Spleen (tissue), 11 donors: ENCODE measurements around the gene TBC1D32. TPM values are rescaled to one million over a fixed set of nuclear protein-coding genes. Genes with fewer than 3 reads are reported as not detected.
"Not testable (repeated sequence)": the region's sequence is repeated elsewhere in the genome, so short reads cannot be mapped to it uniquely, and the experiment has no call there.

Experiments used
- DNase-seq: peaks from one replicate; pipeline ENCODE4 v3.0.0-alpha.2; 2020
- H3K27ac ChIP-seq, 8 donors: fragments of 200-600 bp; sonication (generic) in 7 of 8; 1 replicate in 4 of 8; 2 replicates in 4 of 8; pipeline versions ENCODE4 v1.5.0 to v1.8.0; 2016 to 2021; ENCODE audit warnings: inconsistent platforms in 4 of 8, mild to moderate bottlenecking in 4 of 8, moderate library complexity in 1 of 8
- H3K27me3 ChIP-seq, 7 donors: fragments of 200-600 bp; sonication (generic) in 6 of 7; replicated peaks in 1 of 7; 1 replicate in 4 of 7; 2 replicates in 3 of 7; pipeline versions ENCODE4 v1.5.0 to v1.8.0; 2016 to 2021; ENCODE audit warnings: inconsistent platforms in 3 of 7, mild to moderate bottlenecking in 1 of 7
- H3K36me3 ChIP-seq, 6 donors: fragments of 200-600 bp; sonication (generic) in 5 of 6; 1 replicate in 4 of 6; 2 replicates in 2 of 6; pipeline versions ENCODE4 v1.5.0 to v1.8.0; 2016 to 2021; ENCODE audit warnings: inconsistent platforms in 2 of 6
- H3K4me1 ChIP-seq, 6 donors: fragments of 200-600 bp; sonication (generic) in 5 of 6; 1 replicate in 3 of 6; 2 replicates in 3 of 6; pipeline versions ENCODE4 v1.5.0 to v1.8.0; 2016 to 2021; ENCODE audit warnings: inconsistent platforms in 3 of 6
- H3K4me3 ChIP-seq, 8 donors: fragments of 200-600 bp; sonication (generic) in 7 of 8; 1 replicate in 4 of 8; 2 replicates in 4 of 8; pipeline versions ENCODE4 v1.5.0 to v1.8.0; 2016 to 2021; ENCODE audit warnings: inconsistent platforms in 4 of 8, mild to moderate bottlenecking in 4 of 8, moderate library complexity in 2 of 8
- H3K9me3 ChIP-seq, 8 donors: fragments of 200-600 bp; sonication (generic) in 7 of 8; 1 replicate in 4 of 8; 2 replicates in 4 of 8; pipeline versions ENCODE4 v1.5.0 to v1.8.0; 2016 to 2021; ENCODE audit warnings: inconsistent platforms in 4 of 8
- CTCF ChIP-seq, 11 experiments: fragments of 200-600 bp in 7 of 11; fragments of 450-650 bp in 4 of 11; sonication (generic) in 4 of 11; IDR thresholded peaks in 8 of 11; conservative IDR thresholded peaks in 3 of 11; 1 replicate in 7 of 11; 2 replicates in 4 of 11; pipeline versions ENCODE4 v1.4.0 to v1.8.0; 2016 to 2021; ENCODE audit warnings: antibody characterized with exemption in 11 of 11, inconsistent platforms in 4 of 11, mild to moderate bottlenecking in 1 of 11
- POLR2A ChIP-seq, 3 donors: fragments of 450-650 bp; IDR thresholded peaks; one replicate each; pipeline ENCODE4 v1.5.1; 2017; ENCODE audit warnings: antibody characterized with exemption in 3 of 3, mild to moderate bottlenecking in 1 of 3
- POLR2AphosphoS5 ChIP-seq, 3 donors: sonication (generic); formaldehyde crosslinking; IDR thresholded peaks; one replicate each; pipeline ENCODE4 v1.5.1; 2017; ENCODE audit warnings: antibody characterized with exemption in 3 of 3
- WGBS, 5 donors: extraction: QIAGEN DNeasy Blood & Tissue Kit in 3 of 5; methylation state at CpG; one replicate each; pipeline versions ENCODE4 v1.1.5 to v1.1.7; 2013 to 2018; 5-methylcytosine and 5-hydroxymethylcytosine counted together
- intact Hi-C: fragments of 100-400 bp; cut with DNase I; formaldehyde crosslinking; loops from one replicate; pipeline ENCODE4 v1.15.0; 2023; ENCODE audit warnings: low total_unique reads
- polyA plus RNA-seq, 3 donors: library from polyadenylated mRNA; stranded (reverse); fragments of 200-250 nt; gene quantifications; one replicate each; pipeline ENCODE4 v1.2.1, GENCODE V29; 2013
- total RNA-seq, 7 donors: library from RNA; depleted of rRNA in 3 of 7; stranded (reverse); fragments of >200 nt in 3 of 7; fragmentation: NEBNext Ultra II Directional in 4 of 7; extraction: Animal tissue kit (Norgen Biotek cat#: 25700) in 4 of 7; gene quantifications; one replicate each; pipeline versions ENCODE4 v1.1.0 to v1.2.1, GENCODE V29; 2016 to 2021
- donor health status: healthy with polysubstance abuse.
- donor health status: DM: no; HTN: no; CAD: no; lungs with moderate emphysema.
- donor health status: DM: no; HTN: no; CAD: no.
- donor health status: Bipolar disorder and iron deficiency.
- donor health status: healthy.
- donor health status: DM: no; HTN: no; CAD: no.
- donor health status: DM: yes; HTN: yes; CAD: no.

TBC1D32 gene
- total and polyA plus RNA-seq, 10 donors, result 1.5 to 18.8 (median 12.6) TPM

DNA sequence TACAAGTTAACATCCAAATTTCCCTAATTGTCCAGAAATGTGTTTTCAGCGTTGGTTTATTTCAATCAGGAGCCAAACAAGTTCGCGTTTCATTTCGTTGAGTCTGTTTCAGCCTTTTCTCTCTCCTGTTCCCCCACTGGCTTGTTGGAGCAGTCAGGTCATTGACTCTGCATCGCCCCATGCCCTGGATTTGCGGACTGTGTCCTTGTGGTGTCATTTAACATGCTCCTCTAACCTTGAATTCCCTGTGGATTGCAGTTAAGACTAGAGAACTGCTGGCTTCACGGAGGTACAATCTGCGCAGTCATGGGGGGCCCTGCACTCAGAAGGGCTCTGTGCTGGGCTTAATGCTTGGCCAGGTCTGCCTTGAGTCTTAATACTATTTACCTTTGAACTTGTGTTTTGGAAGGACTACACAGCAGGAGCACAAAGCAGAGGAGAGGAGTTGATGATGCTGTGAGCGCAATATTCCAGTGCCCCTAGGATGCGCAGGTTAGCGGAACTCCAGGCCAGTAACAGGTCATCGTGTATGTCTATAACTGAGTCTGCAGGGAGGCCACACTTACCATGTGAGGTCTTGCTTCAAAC lies 5.5 kb upstream of the TBC1D32 start:
- no peak for TF ChIP-seq POLR2AphosphoS5 (IDR thresholded peaks at IDR 0.05)
- no peak for TF ChIP-seq CTCF (IDR thresholded peaks at IDR 0.05 in 8 of 11, conservative IDR thresholded peaks at IDR 0.05 in 3 of 11)
- TF ChIP-seq POLR2A (IDR thresholded peaks at IDR 0.05), result no peak
- no peaks in the 10 kb centered on the region for H3K9me3 ChIP-seq
- intact Hi-C loops, result no loop called here

GRCh38 chr6:121338956-121339355 lies 4.7 kb upstream of the TBC1D32 start:
- Histone ChIP-seq H3K36me3 (no peaks in the 10 kb centered on the region), H3K27ac (no peak overlapping the region), H3K9me3 (no peaks in the 10 kb centered on the region), H3K27me3 (no peaks in the 10 kb centered on the region), H3K4me3 (no peak overlapping the region), H3K4me1 (peaks cover 0 to 12% (median 5%) of the 10 kb centered on the region in 6 donors)
- no peak for TF ChIP-seq POLR2AphosphoS5 (IDR thresholded peaks at IDR 0.05)
- no peak for TF ChIP-seq POLR2A (IDR thresholded peaks at IDR 0.05)
- no peak for TF ChIP-seq CTCF (IDR thresholded peaks at IDR 0.05 in 8 of 11, conservative IDR thresholded peaks at IDR 0.05 in 3 of 11)
- intact Hi-C loops, result no loop called here
- DNase-seq, result no peak
- WGBS, 5 donors, result 76 to 89% (median 79%) methylated on average over 2 of the region's 2 CpGs

More for the DNA sequence above, 5.5 kb upstream of the TBC1D32 start:
- no peaks in the 10 kb centered on the region for H3K36me3 ChIP-seq
- DNase-seq, result no peak
- 86 to 95% (median 93%) methylated on average over 12 of the region's 12 CpGs for WGBS, 5 donors
- H3K4me3 ChIP-seq, result no peak overlapping the region
- peaks cover 0 to 9% (median 3%) of the 10 kb centered on the region in 6 donors for H3K4me1 ChIP-seq
- no peak overlapping the region for H3K27ac ChIP-seq
- H3K27me3 ChIP-seq, result no peaks in the 10 kb centered on the region

GRCh38 chr6:121338366-121338765 lies 4.1 kb upstream of the TBC1D32 start:
- Histone ChIP-seq H3K27me3 (no peaks in the 10 kb centered on the region), H3K27ac (no peak overlapping the region), H3K9me3 (no peaks in the 10 kb centered on the region), H3K4me1 (peaks cover 0 to 18% (median 11%) of the 10 kb centered on the region in 6 donors), H3K4me3 (no peak overlapping the region), H3K36me3 (no peaks in the 10 kb centered on the region)
- 80 to 98% (median 90%) methylated on average over 1 of the region's 1 CpG for WGBS, 5 donors
- TF ChIP-seq POLR2A (IDR thresholded peaks at IDR 0.05) (no peak), POLR2AphosphoS5 (IDR thresholded peaks at IDR 0.05) (no peak), CTCF (IDR thresholded peaks at IDR 0.05 in 8 of 11, conservative IDR thresholded peaks at IDR 0.05 in 3 of 11) (no peak)
- no peak for DNase-seq
- intact Hi-C loops, result no loop called here

DNA sequence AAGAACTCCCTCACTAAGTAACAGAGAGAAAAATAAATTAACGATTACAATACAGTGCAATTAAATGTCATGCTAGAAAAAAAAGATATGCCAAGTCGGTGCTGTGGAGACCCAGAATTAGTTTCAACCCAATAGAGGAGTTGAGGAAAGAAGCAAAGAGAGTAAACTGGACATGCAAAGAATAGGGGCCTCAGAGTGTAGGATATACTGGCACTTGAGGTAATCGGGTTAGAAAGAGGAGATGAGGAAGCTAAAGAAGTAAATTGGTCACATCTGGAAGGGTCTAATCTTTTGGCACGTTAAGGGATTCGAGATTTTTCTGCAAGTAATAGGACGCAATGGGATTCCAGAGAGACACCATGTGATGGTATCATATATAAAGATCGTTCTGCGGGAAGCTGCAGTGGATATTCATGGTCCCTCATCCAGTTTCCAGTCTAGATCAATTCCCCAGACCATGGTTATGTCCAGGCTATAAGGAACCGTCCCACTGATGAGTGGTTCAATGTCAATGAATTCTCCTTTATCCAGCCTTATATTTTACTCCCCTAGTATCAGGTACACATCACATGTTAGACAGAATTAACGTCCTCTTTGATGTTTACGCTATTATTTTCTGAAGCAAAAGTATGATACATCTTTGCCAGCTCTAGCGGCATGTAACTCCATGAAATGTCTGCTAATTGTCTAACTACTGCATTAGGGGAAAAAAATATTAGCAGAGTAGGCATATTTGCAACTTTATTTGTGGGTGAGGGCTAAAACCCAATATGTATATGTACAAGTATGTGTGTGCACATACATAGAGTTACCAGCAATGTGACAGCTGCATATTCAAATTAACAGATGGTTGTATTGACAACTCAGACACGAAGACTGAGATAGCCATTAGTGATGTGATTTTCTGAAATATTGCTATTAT lies 1.1 kb upstream of the TBC1D32 start:
- no peak for DNase-seq
- intact Hi-C loops, result no loop called here
- no peaks in the 10 kb centered on the region for H3K36me3 ChIP-seq
- H3K27me3 ChIP-seq, result no peaks in the 10 kb centered on the region
- H3K9me3 ChIP-seq, result no peaks in the 10 kb centered on the region
- peak overlapping the region; percentile 92 to 98 (median 96) for H3K27ac ChIP-seq
- H3K4me3 ChIP-seq, result peak overlapping the region; percentile 48 to 88 (median 70)
- TF ChIP-seq CTCF (IDR thresholded peaks at IDR 0.05 in 8 of 11, conservative IDR thresholded peaks at IDR 0.05 in 3 of 11) (no peak), POLR2AphosphoS5 (IDR thresholded peaks at IDR 0.05) (no peak), POLR2A (IDR thresholded peaks at IDR 0.05) (no peak)
- 67 to 72% (median 68%) methylated on average over 13 of the region's 13 CpGs for WGBS, 5 donors
- H3K4me1 ChIP-seq, result peaks cover 0 to 32% (median 17%) of the 10 kb centered on the region in 6 donors

- intact Hi-C loops, H3K36me3 ChIP-seq, H3K9me3 ChIP-seq, H3K27me3 ChIP-seq: not testable (repeated sequence)
- peak overlapping the region in 6 of 8 donors; percentile 92 to 98 (median 96) for H3K27ac ChIP-seq
- 92 to 96% (median 94%) methylated on average over 28 of the region's 28 CpGs for WGBS, 5 donors
- peaks cover 0 to 32% (median 17%) of the 10 kb centered on the region in 6 donors for H3K4me1 ChIP-seq
- peak overlapping the region in 6 of 8 donors; percentile 48 to 88 (median 70) for H3K4me3 ChIP-seq
- peak; percentile 82 for DNase-seq
Measured at GRCh38 chr6:121333694-121334093, 586 bp downstream of the TBC1D32 start.
